Uterus (tissue), 2 donors: ENCODE results near the gene SLC16A12.

Source experiments
- POLR2A ChIP-seq, 2 donors: fragments of 450-650 bp; IDR thresholded peaks; one replicate each; pipeline ENCODE4 v1.6.1; 2016; ENCODE audit warnings: antibody characterized with exemption in 2 of 2, mild to moderate bottlenecking in 1 of 2, moderate library complexity in 1 of 2
- TF ChIP-seq, protein P1 (sequence below), 4 experiments: fragments of 200-600 bp in 2 of 4; fragments of 450-650 bp in 2 of 4; sonication (generic) in 2 of 4; IDR thresholded peaks; one replicate each; pipeline ENCODE4 v1.5.1; 2016 to 2019; ENCODE audit warnings: antibody characterized with exemption in 4 of 4, mild to moderate bottlenecking in 2 of 4, moderate library complexity in 1 of 4

GRCh38 chr10:89567576-89568245 lies 32.3 kb upstream of the SLC16A12 start:
- TF ChIP-seq, protein P1, sequence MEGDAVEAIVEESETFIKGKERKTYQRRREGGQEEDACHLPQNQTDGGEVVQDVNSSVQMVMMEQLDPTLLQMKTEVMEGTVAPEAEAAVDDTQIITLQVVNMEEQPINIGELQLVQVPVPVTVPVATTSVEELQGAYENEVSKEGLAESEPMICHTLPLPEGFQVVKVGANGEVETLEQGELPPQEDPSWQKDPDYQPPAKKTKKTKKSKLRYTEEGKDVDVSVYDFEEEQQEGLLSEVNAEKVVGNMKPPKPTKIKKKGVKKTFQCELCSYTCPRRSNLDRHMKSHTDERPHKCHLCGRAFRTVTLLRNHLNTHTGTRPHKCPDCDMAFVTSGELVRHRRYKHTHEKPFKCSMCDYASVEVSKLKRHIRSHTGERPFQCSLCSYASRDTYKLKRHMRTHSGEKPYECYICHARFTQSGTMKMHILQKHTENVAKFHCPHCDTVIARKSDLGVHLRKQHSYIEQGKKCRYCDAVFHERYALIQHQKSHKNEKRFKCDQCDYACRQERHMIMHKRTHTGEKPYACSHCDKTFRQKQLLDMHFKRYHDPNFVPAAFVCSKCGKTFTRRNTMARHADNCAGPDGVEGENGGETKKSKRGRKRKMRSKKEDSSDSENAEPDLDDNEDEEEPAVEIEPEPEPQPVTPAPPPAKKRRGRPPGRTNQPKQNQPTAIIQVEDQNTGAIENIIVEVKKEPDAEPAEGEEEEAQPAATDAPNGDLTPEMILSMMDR (IDR thresholded peaks at IDR 0.05), result no peak
- no peak for TF ChIP-seq POLR2A (IDR thresholded peaks at IDR 0.05)
